SIG-M5 treated with dmso at 0.1 percent for 504 hours (cell line): ENCODE results near the gene ZFP1.

ENCODE experiments used
- DNase-seq: peaks from one replicate; lab custom pipeline; 2025; ENCODE audit not compliant: unreplicated experiment; lab: John Stamatoyannopoulos, UW

ZFP1 gene

GRCh38 chr16:75148311-75149195, at the start of gene ZFP1:
Gene ZFP1, plus strand, starts transcription at chr16:75148524. Its CDS starts 4,428 bp downstream, at chr16:75152952.
- DNase-seq: peak; percentile 89

- no peak for DNase-seq
These were observed 49.2 kb upstream of the ZFP1 start for GRCh38 chr16:75099075-75099667.

GRCh38 chr16:75099738-75100602, 48.4 kb upstream of the ZFP1 start:
- DNase-seq: peak; percentile 62

- DNase-seq: no peak
These were observed 47.7 kb upstream of the ZFP1 start for GRCh38 chr16:75100603-75100990.

GRCh38 chr16:75101635-75102034, 46.7 kb upstream of the ZFP1 start:
- no peak for DNase-seq

- no peak for DNase-seq
These were observed 45.7 kb upstream of the ZFP1 start for GRCh38 chr16:75102595-75102994.

GRCh38 chr16:75103994-75104393, 44.3 kb upstream of the ZFP1 start:
- DNase-seq: no peak

- no peak for DNase-seq
These were observed 43.5 kb upstream of the ZFP1 start for GRCh38 chr16:75104836-75105235.

- DNase-seq: peak; percentile 69
These were observed 42.8 kb upstream of the ZFP1 start for GRCh38 chr16:75105306-75106061.

GRCh38 chr16:75106351-75107274, 41.7 kb upstream of the ZFP1 start:
- DNase-seq: no peak

- no peak for DNase-seq
These were observed 40.8 kb upstream of the ZFP1 start for GRCh38 chr16:75107505-75107904.

- peak; percentile 73 for DNase-seq
These were observed 39.3 kb upstream of the ZFP1 start for GRCh38 chr16:75108792-75109731.

- peak; percentile 70 for DNase-seq
These were observed 38.5 kb upstream of the ZFP1 start for GRCh38 chr16:75109732-75110243.

- peak; percentile 85 for DNase-seq
These were observed 37.4 kb upstream of the ZFP1 start for GRCh38 chr16:75110637-75111513.

GRCh38 chr16:75111514-75111940, 36.8 kb upstream of the ZFP1 start:
- no peak for DNase-seq

GRCh38 chr16:75111961-75112733, 36.2 kb upstream of the ZFP1 start:
- no peak for DNase-seq
